Upper lobe of left lung (tissue), 6 donors: ENCODE data around the gene ADGRG3. TPM values are rescaled to one million over a fixed set of nuclear protein-coding genes. Genes with fewer than 3 reads are reported as not detected.

Experiments
- ATAC-seq, 2 donors: fragments of 200-7000 bp; cut with Tn5 transposase; one replicate each; pipeline ENCODE4 v1.9.1; 2022; ENCODE audit warnings: mild to moderate bottlenecking in 2 of 2, moderate library complexity in 2 of 2; ENCODE audit not compliant: low FRiP score in 2 of 2
- DNase-seq, 2 donors: peaks; one replicate each; pipeline ENCODE4 v3.0.0-alpha.2; 2019 to 2020
- H3K27ac ChIP-seq, 4 donors: fragments of 200-600 bp; sonication (generic); one replicate each; pipeline ENCODE4 v1.5.1; 2016 to 2019
- H3K27me3 ChIP-seq, 4 donors: fragments of 200-600 bp; sonication (generic); one replicate each; pipeline ENCODE4 v1.5.1; 2017 to 2019
- H3K36me3 ChIP-seq, 4 donors: fragments of 200-600 bp; sonication (generic); one replicate each; pipeline ENCODE4 v1.5.1; 2016 to 2019
- H3K4me1 ChIP-seq, 4 donors: fragments of 200-600 bp; sonication (generic); one replicate each; pipeline ENCODE4 v1.5.1; 2018 to 2019
- H3K4me3 ChIP-seq, 4 donors: fragments of 200-600 bp; sonication (generic); one replicate each; pipeline ENCODE4 v1.5.1; 2017 to 2019; ENCODE audit warnings: mild to moderate bottlenecking in 2 of 4, moderate library complexity in 1 of 4
- H3K9me3 ChIP-seq, 4 donors: fragments of 200-600 bp; sonication (generic); one replicate each; pipeline ENCODE4 v1.5.1; 2018 to 2019
- CTCF ChIP-seq, 6 experiments: fragments of 450-650 bp in 4 of 6; fragments of 200-600 bp in 2 of 6; sonication (generic) in 2 of 6; IDR thresholded peaks; one replicate each; pipeline ENCODE4 v1.5.1; 2016 to 2019; ENCODE audit warnings: antibody characterized with exemption in 6 of 6
- EP300 ChIP-seq, 4 donors: sonication (generic); formaldehyde crosslinking; IDR thresholded peaks; one replicate each; pipeline ENCODE4 v1.5.1; 2017; ENCODE audit warnings: antibody characterized with exemption in 4 of 4, control low read depth in 2 of 4
- POLR2A ChIP-seq, 4 donors: fragments of 450-650 bp; IDR thresholded peaks; one replicate each; pipeline ENCODE4 v1.5.1; 2016 to 2017; ENCODE audit warnings: antibody characterized with exemption in 4 of 4, mild to moderate bottlenecking in 2 of 4
- POLR2AphosphoS5 ChIP-seq, 2 donors: sonication (generic); formaldehyde crosslinking; IDR thresholded peaks; one replicate each; pipeline ENCODE4 v1.5.1; 2017; ENCODE audit warnings: antibody characterized with exemption in 2 of 2
- WGBS, 2 donors: methylation state at CpG; one replicate each; pipeline ENCODE4 v1.1.5; 2017 to 2018; 5-methylcytosine and 5-hydroxymethylcytosine counted together
- total RNA-seq, 6 donors: library from RNA; depleted of rRNA in 4 of 6; stranded (reverse); fragments of >200 nt in 4 of 6; gene quantifications; one replicate each; pipeline versions ENCODE4 v1.1.0 to v1.2.1, GENCODE V29; 2016 to 2021
- donor health status: DM: no; HTN: no; CAD: no; lungs with moderate emphysema.
- donor health status: DM: no; HTN: yes; CAD: no; lungs with severe emphysema.

The ADGRG3 gene
- total RNA-seq, 6 donors from 2014 or later, result 3.1 to 17.2 (median 8.4) TPM

GRCh38 chr16:57643147-57643874 is 24.8 kb upstream of the ADGRG3 start:
- Histone ChIP-seq H3K4me3 (no peak overlapping the region), H3K36me3 (peaks cover 0 to 16% (median 0%) of the 10 kb centered on the region in 4 donors), H3K27ac (peak overlapping the region; percentile 27 to 66 (median 64)), H3K27me3 (no peaks in the 10 kb centered on the region), H3K9me3 (no peaks in the 10 kb centered on the region), H3K4me1 (peaks cover 60 to 72% (median 64%) of the 10 kb centered on the region in 4 donors)
- peak in 1 of 2 donors; percentile 37 for TF ChIP-seq POLR2AphosphoS5 (IDR thresholded peaks at IDR 0.05)
- TF ChIP-seq EP300 (IDR thresholded peaks at IDR 0.05), result no peak
- peak in 1 of 2 donors; percentile 28 for ATAC-seq
- WGBS, 2 donors, result 27 to 45% methylated on average over 6 to 7 of the region's 7 CpGs
- peak; percentile 61 to 79 for DNase-seq

- Histone ChIP-seq H3K4me3 (no peak overlapping the region), H3K9me3 (no peaks in the 10 kb centered on the region), H3K36me3 (peaks cover 0 to 16% (median 0%) of the 10 kb centered on the region in 4 donors), H3K27me3 (no peaks in the 10 kb centered on the region), H3K4me1 (peaks cover 60 to 72% (median 64%) of the 10 kb centered on the region in 4 donors), H3K27ac (peak overlapping the region in 2 of 4 donors; percentile 65 to 66)
- DNase-seq (no peak), ATAC-seq (no peak)
- TF ChIP-seq POLR2AphosphoS5 (IDR thresholded peaks at IDR 0.05), result no peak
- TF ChIP-seq POLR2A (IDR thresholded peaks at IDR 0.05), result no peak
- WGBS, 2 donors, result 54 to 64% methylated on average over 9 of the region's 9 CpGs
Observed at GRCh38 chr16:57643910-57644309, 24.2 kb upstream of the ADGRG3 start.

GRCh38 chr16:57644383-57645014 is 23.6 kb upstream of the ADGRG3 start:
- ATAC-seq (no peak), DNase-seq (no peak)
- H3K36me3 ChIP-seq, result peaks cover 0 to 16% (median 0%) of the 10 kb centered on the region in 4 donors
- no peak overlapping the region for H3K4me3 ChIP-seq
- peaks cover 55 to 67% (median 58%) of the 10 kb centered on the region in 4 donors for H3K4me1 ChIP-seq
- H3K27ac ChIP-seq, result peak overlapping the region in 2 of 4 donors; percentile 81 to 86
- no peaks in the 10 kb centered on the region for H3K27me3 ChIP-seq
- no peak for TF ChIP-seq POLR2AphosphoS5 (IDR thresholded peaks at IDR 0.05)
- TF ChIP-seq CTCF (IDR thresholded peaks at IDR 0.05), result no peak
- no peak for TF ChIP-seq EP300 (IDR thresholded peaks at IDR 0.05)
- TF ChIP-seq POLR2A (IDR thresholded peaks at IDR 0.05), result no peak
- WGBS, 2 donors, result 85 to 89% methylated on average over 10 of the region's 11 CpGs
- H3K9me3 ChIP-seq, result no peaks in the 10 kb centered on the region

GRCh38 chr16:57645169-57645568 is 22.9 kb upstream of the ADGRG3 start:
- peak overlapping the region; percentile 78 to 86 (median 80) for H3K27ac ChIP-seq
- peaks cover 0 to 21% (median 2%) of the 10 kb centered on the region in 4 donors for H3K36me3 ChIP-seq
- 64 to 84% methylated on average over 5 to 9 of the region's 10 CpGs for WGBS, 2 donors
- H3K9me3 ChIP-seq, result no peaks in the 10 kb centered on the region
- no peaks in the 10 kb centered on the region for H3K27me3 ChIP-seq
- no peak overlapping the region for H3K4me3 ChIP-seq
- H3K4me1 ChIP-seq, result peaks cover 48 to 60% (median 56%) of the 10 kb centered on the region in 4 donors
- DNase-seq (no peak), ATAC-seq (no peak)
- TF ChIP-seq EP300 (IDR thresholded peaks at IDR 0.05), result no peak
- no peak for TF ChIP-seq POLR2A (IDR thresholded peaks at IDR 0.05)
- no peak for TF ChIP-seq POLR2AphosphoS5 (IDR thresholded peaks at IDR 0.05)
- no peak for TF ChIP-seq CTCF (IDR thresholded peaks at IDR 0.05)

- Histone ChIP-seq H3K4me3 (no peak overlapping the region), H3K36me3 (peaks cover 0 to 25% (median 4%) of the 10 kb centered on the region in 4 donors), H3K9me3 (no peaks in the 10 kb centered on the region), H3K4me1 (peaks cover 42 to 55% (median 51%) of the 10 kb centered on the region in 4 donors), H3K27ac (peak overlapping the region; percentile 78 to 86 (median 80)), H3K27me3 (no peaks in the 10 kb centered on the region)
- WGBS, 2 donors, result 51 to 89% methylated on average over 12 to 20 of the region's 24 CpGs
- peak in 1 of 2 donors; percentile 61 for DNase-seq
- TF ChIP-seq CTCF (IDR thresholded peaks at IDR 0.05) (no peak), POLR2AphosphoS5 (IDR thresholded peaks at IDR 0.05) (peak; percentile 32 to 44)
- peak in 1 of 2 donors; percentile 5 for ATAC-seq
Observed at GRCh38 chr16:57645691-57646387, 22.3 kb upstream of the ADGRG3 start.
